NCI-H1930 (cell line): ENCODE measurements around the gene CTSA.
"Not testable (repeated sequence)": the region's sequence is repeated elsewhere in the genome, so short reads cannot be mapped to it uniquely, and the experiment has no call there.

ENCODE experiments used
- DNase-seq, 2 experiments: peaks; one replicate each; lab custom pipeline; 2025; lab: John Stamatoyannopoulos, UW

Gene CTSA

GRCh38 chr20:45918779-45919537 is 27.8 kb downstream of the CTSA start:
- no peak for DNase-seq

GRCh38 chr20:45919542-45920399 is 28.6 kb downstream of the CTSA start:
- no peak for DNase-seq

- no peak for DNase-seq
These were observed 29.6 kb downstream of the CTSA start for GRCh38 chr20:45920462-45921336.

- DNase-seq, result no peak
These were observed 30.4 kb downstream of the CTSA start for GRCh38 chr20:45921337-45922189.

GRCh38 chr20:45924391-45925261 is 33.5 kb downstream of the CTSA start:
- DNase-seq, result no peak

GRCh38 chr20:45925821-45926506 is 34.8 kb downstream of the CTSA start:
- DNase-seq, result no peak

GRCh38 chr20:45926731-45927070 is 35.6 kb downstream of the CTSA start:
- DNase-seq, result no peak

GRCh38 chr20:45927071-45927878 is 36.1 kb downstream of the CTSA start:
- DNase-seq, result no peak

- DNase-seq, result not testable (repeated sequence)
These were observed 40.5 kb downstream of the CTSA start for GRCh38 chr20:45931680-45932079.

- DNase-seq, result peak; percentile 67 to 68
These were observed 42.3 kb downstream of the CTSA start for GRCh38 chr20:45933266-45934045.

GRCh38 chr20:45934046-45934585 is 43.0 kb downstream of the CTSA start:
- peak; percentile 82 to 86 for DNase-seq

GRCh38 chr20:45934586-45935415 is 43.7 kb downstream of the CTSA start, which contains the start of gene PCIF1:
Gene PCIF1, plus strand, starts transcription at chr20:45934683. Its CDS starts 4,317 bp downstream, at chr20:45939000.
- peak; percentile 98 to 99 for DNase-seq

- DNase-seq, result no peak
These were observed 44.4 kb downstream of the CTSA start for GRCh38 chr20:45935416-45936046.

GRCh38 chr20:45937765-45938164 is 46.6 kb downstream of the CTSA start:
- DNase-seq, result no peak

- no peak for DNase-seq
These were observed 47.7 kb downstream of the CTSA start for GRCh38 chr20:45938727-45939438.

- no peak for DNase-seq
These were observed 48.9 kb downstream of the CTSA start for GRCh38 chr20:45940053-45940452.
